GM13977 (cell line): ENCODE data around the gene GZF1.

ENCODE experiments used
- DNase-seq: peaks from one replicate; pipeline ENCODE4 v3.0.0; 2012; ENCODE audit warnings: low spot score
- CTCF ChIP-seq: IDR thresholded peaks from 2 replicates; pipeline ENCODE4 v1.5.1; 2012; ENCODE audit warnings: mild to moderate bottlenecking, control low read depth; ENCODE audit not compliant: insufficient read depth; ENCODE audit errors: extremely low read depth, missing control alignments
- in situ Hi-C: fragments of 300-500 bp; cut with MboI; formaldehyde crosslinking; loops from one replicate; pipeline ENCODE4 v1.12.0; 2022; ENCODE audit warnings: low sequenced_read_pairs, low pct_unique_long_range_greater_than_20kb, mixed read lengths, inconsistent platforms; ENCODE audit not compliant: unreplicated experiment

The GZF1 gene

GRCh38 chr20:23413862-23414422, 52.0 kb downstream of the GZF1 start:
- TF ChIP-seq CTCF, result no peak
- in situ Hi-C loops, result no loop called here
- no peak for DNase-seq

GRCh38 chr20:23414526-23415188, 52.7 kb downstream of the GZF1 start:
- DNase-seq, result no peak
- no peak for TF ChIP-seq CTCF
- in situ Hi-C loops, result no loop called here

GRCh38 chr20:23415555-23415954, 53.6 kb downstream of the GZF1 start:
- in situ Hi-C loops, result no loop called here
- DNase-seq, result no peak
- no peak for TF ChIP-seq CTCF

DNA sequence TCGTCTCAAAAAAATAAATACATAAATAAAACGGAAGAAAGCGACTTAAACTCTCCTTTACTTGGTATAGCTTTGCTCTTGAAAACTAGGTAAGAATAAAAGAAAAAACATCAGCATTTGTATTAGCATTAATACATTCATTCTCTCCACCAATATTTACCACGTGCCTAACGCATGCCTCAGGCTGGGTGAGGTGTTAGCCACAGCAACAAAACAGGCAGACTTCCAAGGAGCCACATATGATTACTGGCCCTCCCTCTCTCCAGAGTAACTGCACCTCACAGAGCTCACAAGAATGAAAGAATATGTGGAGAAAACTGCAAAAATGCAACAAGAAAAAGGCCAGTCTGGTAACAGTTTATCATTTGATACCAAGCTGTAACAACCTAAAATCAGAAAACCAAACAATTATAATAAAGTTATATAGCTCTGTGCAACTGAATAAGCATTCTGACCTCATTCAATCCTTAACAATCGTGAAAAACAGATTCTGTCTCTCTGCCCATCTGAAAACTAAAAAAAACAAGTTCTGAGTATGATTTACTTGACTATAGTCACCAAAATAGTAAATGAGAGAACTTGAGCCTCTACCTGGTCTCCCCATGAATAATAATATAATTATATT, 54.1 kb downstream of the GZF1 start:
- in situ Hi-C loops, result no loop called here
- no peak for TF ChIP-seq CTCF
- DNase-seq, result no peak

- TF ChIP-seq CTCF, result no peak
- in situ Hi-C loops, result no loop called here
- DNase-seq, result no peak
Observed at GRCh38 chr20:23417861-23418260, 55.9 kb downstream of the GZF1 start.

DNA sequence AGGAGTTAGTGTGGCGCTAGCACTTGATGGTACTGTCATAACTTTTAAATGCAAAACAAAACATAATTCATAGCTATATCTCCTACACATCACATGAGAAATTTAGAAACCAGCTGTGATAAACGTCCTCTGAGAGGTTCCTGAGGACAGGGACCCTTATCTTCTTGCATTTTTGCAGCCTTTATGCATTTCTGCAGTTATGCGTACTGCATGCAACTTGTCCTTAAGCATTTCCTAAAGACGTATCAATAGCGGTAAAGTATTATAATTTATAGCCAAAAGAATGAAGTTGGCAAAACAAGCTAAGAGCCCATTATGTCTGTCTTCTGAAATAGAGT, 57.6 kb downstream of the GZF1 start:
- no peak for DNase-seq
- in situ Hi-C loops, result no loop called here
- TF ChIP-seq CTCF, result no peak
